GM23338 (cell line): ENCODE results near the gene FGF11. TPM values are rescaled to one million over a fixed set of nuclear protein-coding genes. Genes with fewer than 3 reads are reported as not detected.

Source experiments
- ATAC-seq: fragments of 200-7000 bp; cut with Tn5 transposase; 3 replicates; pipeline ENCODE4 v1.9.1; 2020
- DNase-seq: peaks from one replicate; pipeline ENCODE4 v3.0.0-alpha.2; 2015; ENCODE audit warnings: low spot score
- H2AFZ ChIP-seq: fragments of 200-600 bp; sonication (generic); 2 replicates; pipeline ENCODE4 v1.8.0; 2016; ENCODE audit warnings: antibody characterized with exemption, mild to moderate bottlenecking, moderate library complexity
- H3F3A ChIP-seq: fragments of 200-600 bp; sonication (generic); replicated peaks from 2 replicates; pipeline ENCODE4 v1.8.0; 2017; ENCODE audit warnings: antibody characterized with exemption, mixed run types, low read depth
- H3K27ac ChIP-seq: fragments of 200-600 bp; sonication (generic); 2 replicates; pipeline ENCODE4 v1.6.1; 2016; ENCODE audit warnings: low read depth
- H3K27me3 ChIP-seq: fragments of 200-600 bp; sonication (generic); 2 replicates; pipeline ENCODE4 v1.8.0; 2016; ENCODE audit warnings: mild to moderate bottlenecking, mixed run types, moderate library complexity; ENCODE audit not compliant: insufficient read depth
- H3K36me3 ChIP-seq: fragments of 200-600 bp; sonication (generic); 2 replicates; pipeline ENCODE4 v1.8.0; 2016; ENCODE audit warnings: mild to moderate bottlenecking; ENCODE audit not compliant: insufficient read depth
- H3K4me1 ChIP-seq: fragments of 200-600 bp; sonication (generic); 2 replicates; pipeline ENCODE4 v1.8.0; 2016; ENCODE audit warnings: mild to moderate bottlenecking, moderate library complexity; ENCODE audit not compliant: insufficient read depth
- H3K4me2 ChIP-seq: fragments of 200-600 bp; sonication (generic); 2 replicates; pipeline ENCODE4 v1.7.1; 2017; ENCODE audit warnings: mixed run types
- H3K4me3 ChIP-seq: fragments of 200-600 bp; sonication (generic); 2 replicates; pipeline ENCODE4 v1.6.1; 2016; ENCODE audit warnings: mixed run types
- H3K79me2 ChIP-seq: fragments of 200-600 bp; sonication (generic); replicated peaks from 2 replicates; pipeline ENCODE4 v1.8.0; 2017; ENCODE audit warnings: mild to moderate bottlenecking; ENCODE audit not compliant: insufficient read depth
- H3K9me2 ChIP-seq: fragments of 200-600 bp; sonication (generic); 2 replicates; pipeline ENCODE4 v1.8.0; 2017; ENCODE audit not compliant: insufficient read depth
- H4K20me1 ChIP-seq: fragments of 200-600 bp; sonication (generic); replicated peaks from 2 replicates; pipeline ENCODE4 v1.8.0; 2017; ENCODE audit warnings: mild to moderate bottlenecking; ENCODE audit not compliant: insufficient read depth
- H3K27ac Mint-ChIP-seq: 2 replicates; pipeline ENCODE4 v1.8.0; 2020; ENCODE audit warnings: inconsistent platforms, mild to moderate bottlenecking, moderate library complexity, mixed read lengths
- H3K27me3 Mint-ChIP-seq: 3 replicates; pipeline ENCODE4 v1.8.0; 2022; ENCODE audit warnings: low read depth, mild to moderate bottlenecking, moderate library complexity, mixed read lengths, inconsistent platforms; ENCODE audit not compliant: insufficient read depth, poor library complexity
- H3K36me3 Mint-ChIP-seq: 3 replicates; pipeline ENCODE4 v1.8.0; 2021; ENCODE audit warnings: low read depth, mild to moderate bottlenecking, inconsistent platforms, moderate library complexity, mixed read lengths
- H3K4me1 Mint-ChIP-seq: 3 replicates; pipeline ENCODE4 v1.8.0; 2020; ENCODE audit warnings: mild to moderate bottlenecking, inconsistent platforms, mixed read lengths
- H3K4me3 Mint-ChIP-seq: 3 replicates; pipeline ENCODE4 v1.8.0; 2021; ENCODE audit warnings: moderate library complexity, mild to moderate bottlenecking, inconsistent platforms, mixed read lengths
- H3K9me3 Mint-ChIP-seq: 3 replicates; pipeline ENCODE4 v1.8.0; 2020; ENCODE audit warnings: moderate library complexity, mild to moderate bottlenecking, inconsistent platforms, mixed read lengths
- CREB1 ChIP-seq: fragments of 250-450 bp; sonication (Bioruptor Pico); IDR thresholded peaks from 2 replicates; pipeline ENCODE4 v1.5.0; 2020; ENCODE audit warnings: low read depth, mild to moderate bottlenecking, moderate library complexity
- ETS1 ChIP-seq: IDR thresholded peaks from 2 replicates; pipeline ENCODE4 v1.6.1; 2016; ENCODE audit warnings: antibody characterized with exemption
- JUNB ChIP-seq: IDR thresholded peaks from one replicate; pipeline ENCODE4 v1.6.1; 2016; ENCODE audit warnings: antibody characterized with exemption; ENCODE audit not compliant: unreplicated experiment
- NANOG ChIP-seq: IDR thresholded peaks from 2 replicates; pipeline ENCODE4 v1.6.1; 2016; ENCODE audit warnings: antibody characterized with exemption, borderline replicate concordance
- POLR2AphosphoS5 ChIP-seq: IDR thresholded peaks from 2 replicates; pipeline ENCODE4 v1.6.1; 2016; ENCODE audit warnings: antibody characterized with exemption, low read depth
- REST ChIP-seq: IDR thresholded peaks from one replicate; pipeline ENCODE4 v1.6.1; 2018; ENCODE audit warnings: antibody characterized with exemption; ENCODE audit not compliant: unreplicated experiment
- ZNF331 ChIP-seq: fragments of 250-450 bp; sonication (Bioruptor Pico); IDR thresholded peaks from 2 replicates; pipeline ENCODE4 v1.5.0; 2020; ENCODE audit warnings: low read depth, mild to moderate bottlenecking, moderate library complexity
- polyA plus RNA-seq: library from polyadenylated mRNA; unstranded; fragments of >200 nt; fragmentation: Nextera tagmentation; extraction: Ambion mirVana; gene quantifications from 2 replicates; pipeline ENCODE4 v1.2.1, GENCODE V29; 2016
- total RNA-seq: library from RNA; depleted of rRNA; stranded (reverse); fragments of >200 nt; shearing (Covaris generic); gene quantifications from 2 replicates; pipeline ENCODE4 v1.2.3, GENCODE V29; 2014

Gene FGF11
- total and polyA plus RNA-seq, 2 experiments from 2014 or later = 11.1 to 16.6 TPM

GRCh38 chr17:7398612-7399011 is 40.7 kb upstream of the FGF11 start:
- Histone ChIP-seq H3K4me2 (no peak overlapping the region), H3K4me3 (no peak overlapping the region), H3K36me3 (peaks cover 3% of the 10 kb centered on the region; the same call in 1 of the 2 replicates), H3K4me1 (peaks cover 6% of the 10 kb centered on the region), H3K27me3 (no peaks in the 10 kb centered on the region), H3K79me2 (peaks cover 6% of the 10 kb centered on the region), H3K9me2 (no peaks in the 10 kb centered on the region), H2AFZ (no peak overlapping the region), H4K20me1 (peaks cover 12% of the 10 kb centered on the region; the same call in 1 of the 2 replicates), H3K27ac (no peak overlapping the region), H3F3A (peaks cover 23% of the 10 kb centered on the region)
- TF ChIP-seq JUNB (no peak), ETS1 (no peak), ZNF331 (CRISPR knock-in tag) (no peak), NANOG (no peak), POLR2AphosphoS5 (no peak), CREB1 (no peak), REST (no peak)
- Mint-ChIP-seq H3K27me3 (peaks cover 6% of the 10 kb centered on the region), H3K4me1 (peaks cover 9% of the 10 kb centered on the region), H3K36me3 (peaks cover 8% of the 10 kb centered on the region; the same call in 2 of the 3 replicates), H3K9me3 (no peaks in the 10 kb centered on the region), H3K4me3 (no peak overlapping the region), H3K27ac (no peak overlapping the region)
- DNase-seq = no peak
- no peak for ATAC-seq

GRCh38 chr17:7403043-7403726 is 36.1 kb upstream of the FGF11 start:
- H3K79me2 ChIP-seq = peaks cover 14% of the 10 kb centered on the region
- H3K27ac ChIP-seq = peak overlapping the region; percentile 78; the same call in 1 of the 2 replicates
- peak; percentile 78 for DNase-seq
- peaks cover 24% of the 10 kb centered on the region for H3K4me1 Mint-ChIP-seq
- ATAC-seq = peak; percentile 25
- no peak overlapping the region for H2AFZ ChIP-seq
- H3K36me3 ChIP-seq = peaks cover 3% of the 10 kb centered on the region; the same call in 1 of the 2 replicates
- H3K4me1 ChIP-seq = peaks cover 24% of the 10 kb centered on the region
- H3F3A ChIP-seq = peaks cover 27% of the 10 kb centered on the region
- peak overlapping the region; percentile 29 for H3K27ac Mint-ChIP-seq
- no peaks in the 10 kb centered on the region for H3K9me3 Mint-ChIP-seq
- TF ChIP-seq ETS1 = 0 out of 2 replicates have a peak, but pooled peaks have one; percentile 9
- no peak for TF ChIP-seq POLR2AphosphoS5
- no peaks in the 10 kb centered on the region for H3K9me2 ChIP-seq
- H3K27me3 Mint-ChIP-seq = peaks cover 11% of the 10 kb centered on the region
- H3K4me3 ChIP-seq = peak overlapping the region; percentile 68
- H3K4me3 Mint-ChIP-seq = peak overlapping the region; percentile 87
- H4K20me1 ChIP-seq = peaks cover 12% of the 10 kb centered on the region; the same call in 1 of the 2 replicates
- H3K36me3 Mint-ChIP-seq = peaks cover 8% of the 10 kb centered on the region; the same call in 2 of the 3 replicates
- H3K4me2 ChIP-seq = peak overlapping the region; percentile 73
- no peaks in the 10 kb centered on the region for H3K27me3 ChIP-seq
